Measurements from ENCODE around the gene C15orf40.

DNA sequence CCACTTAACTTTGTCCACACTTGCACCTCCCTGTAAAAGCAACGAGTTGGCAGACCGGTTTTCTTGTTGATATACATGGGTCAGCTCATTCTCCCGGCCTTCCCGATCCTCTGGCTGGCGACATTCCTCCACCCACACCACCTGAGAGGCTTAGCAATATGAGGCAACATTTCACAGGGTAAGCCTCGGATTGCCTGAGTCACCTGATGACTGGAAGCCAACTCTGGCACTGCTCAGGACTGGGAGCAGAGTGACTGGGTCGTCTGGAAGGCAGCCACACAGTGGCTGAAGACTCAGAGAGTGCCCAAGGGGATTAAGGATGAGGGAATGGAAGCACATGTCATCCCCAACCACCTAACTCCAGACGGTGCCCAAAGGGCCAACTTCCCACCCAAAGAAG, 68.7 kb downstream of the C15orf40 start:
- no peak for TF ChIP-seq PHF8 (CRISPR knock-in tag; IDR thresholded peaks at IDR 0.05)
- TF ChIP-seq, protein P1, sequence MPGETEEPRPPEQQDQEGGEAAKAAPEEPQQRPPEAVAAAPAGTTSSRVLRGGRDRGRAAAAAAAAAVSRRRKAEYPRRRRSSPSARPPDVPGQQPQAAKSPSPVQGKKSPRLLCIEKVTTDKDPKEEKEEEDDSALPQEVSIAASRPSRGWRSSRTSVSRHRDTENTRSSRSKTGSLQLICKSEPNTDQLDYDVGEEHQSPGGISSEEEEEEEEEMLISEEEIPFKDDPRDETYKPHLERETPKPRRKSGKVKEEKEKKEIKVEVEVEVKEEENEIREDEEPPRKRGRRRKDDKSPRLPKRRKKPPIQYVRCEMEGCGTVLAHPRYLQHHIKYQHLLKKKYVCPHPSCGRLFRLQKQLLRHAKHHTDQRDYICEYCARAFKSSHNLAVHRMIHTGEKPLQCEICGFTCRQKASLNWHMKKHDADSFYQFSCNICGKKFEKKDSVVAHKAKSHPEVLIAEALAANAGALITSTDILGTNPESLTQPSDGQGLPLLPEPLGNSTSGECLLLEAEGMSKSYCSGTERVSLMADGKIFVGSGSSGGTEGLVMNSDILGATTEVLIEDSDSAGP (CRISPR knock-in tag; IDR thresholded peaks at IDR 0.05; ENCODE audit: borderline replicate concordance), result no peak
- no peak for TF ChIP-seq ETV6 (CRISPR knock-in tag; conservative IDR thresholded peaks at IDR 0.05)
- no peak for TF ChIP-seq EZH2 (conservative IDR thresholded peaks at IDR 0.05; ENCODE audit: low read depth, low read length)
- TF ChIP-seq RFX5 (IDR thresholded peaks at IDR 0.05; ENCODE audit: low read depth, low read length), result no peak
- no peak for TF ChIP-seq MXI1 (IDR thresholded peaks at IDR 0.05; ENCODE audit: borderline replicate concordance, low read depth, low read length)
- TF ChIP-seq ZNF234 (CRISPR knock-in tag; conservative IDR thresholded peaks at IDR 0.05), result no peak
- TF ChIP-seq, protein P2, sequence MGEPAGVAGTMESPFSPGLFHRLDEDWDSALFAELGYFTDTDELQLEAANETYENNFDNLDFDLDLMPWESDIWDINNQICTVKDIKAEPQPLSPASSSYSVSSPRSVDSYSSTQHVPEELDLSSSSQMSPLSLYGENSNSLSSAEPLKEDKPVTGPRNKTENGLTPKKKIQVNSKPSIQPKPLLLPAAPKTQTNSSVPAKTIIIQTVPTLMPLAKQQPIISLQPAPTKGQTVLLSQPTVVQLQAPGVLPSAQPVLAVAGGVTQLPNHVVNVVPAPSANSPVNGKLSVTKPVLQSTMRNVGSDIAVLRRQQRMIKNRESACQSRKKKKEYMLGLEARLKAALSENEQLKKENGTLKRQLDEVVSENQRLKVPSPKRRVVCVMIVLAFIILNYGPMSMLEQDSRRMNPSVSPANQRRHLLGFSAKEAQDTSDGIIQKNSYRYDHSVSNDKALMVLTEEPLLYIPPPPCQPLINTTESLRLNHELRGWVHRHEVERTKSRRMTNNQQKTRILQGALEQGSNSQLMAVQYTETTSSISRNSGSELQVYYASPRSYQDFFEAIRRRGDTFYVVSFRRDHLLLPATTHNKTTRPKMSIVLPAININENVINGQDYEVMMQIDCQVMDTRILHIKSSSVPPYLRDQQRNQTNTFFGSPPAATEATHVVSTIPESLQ (CRISPR knock-in tag; conservative IDR thresholded peaks at IDR 0.05), result no peak
- TF ChIP-seq ASH2L (IDR thresholded peaks at IDR 0.05; ENCODE audit: insufficient read length, low read depth, low read length), result no peak

All from HepG2 (cell line).